BJ (cell line): ENCODE data around the gene BCAS3. TPM values are rescaled to one million over a fixed set of nuclear protein-coding genes. Genes with fewer than 3 reads are reported as not detected.

ENCODE experiments used
- CTCF ChIA-PET: fragments of 350-600 bp; formaldehyde crosslinking; extraction: SDS; loops from one replicate; lab custom pipeline; 2021; ENCODE audit warnings: antibody characterized with exemption, inconsistent platforms; lab: Yijun Ruan, JAX
- POLR2A ChIA-PET: fragments of 300-600 bp; sonication (Branson Sonifier 250); formaldehyde crosslinking; extraction: SDS; loops from one replicate; lab custom pipeline; 2021; ENCODE audit warnings: antibody characterized with exemption; lab: Charles Lee
- DNase-seq: peaks from one replicate; pipeline ENCODE4 v3.0.0-alpha.2; 2011; ENCODE audit warnings: low read depth
- H3K27me3 ChIP-seq: 2 replicates; pipeline ENCODE4 v1.6.0; 2011; ENCODE audit warnings: low read length; ENCODE audit not compliant: control insufficient read depth, insufficient read depth
- H3K36me3 ChIP-seq: 2 replicates; pipeline ENCODE4 v1.5.1; 2011; ENCODE audit warnings: low read length; ENCODE audit not compliant: control insufficient read depth, insufficient read depth
- H3K4me3 ChIP-seq: 2 replicates; pipeline ENCODE4 v1.5.1; 2011; ENCODE audit warnings: low read depth, mild to moderate bottlenecking, control low read depth, low read length
- CTCF ChIP-seq: IDR thresholded peaks from 2 replicates; pipeline ENCODE4 v1.5.1; 2011; ENCODE audit warnings: low read depth, mild to moderate bottlenecking, control low read depth, inconsistent platforms, low read length, moderate library complexity; ENCODE audit not compliant: insufficient read depth
- polyA plus RNA-seq: library from polyadenylated mRNA; depleted of rRNA; stranded (reverse); fragments of >200 nt; gene quantifications from 2 replicates; pipeline ENCODE4 v1.2.3, GENCODE V29; 2011

Gene BCAS3
- polyA plus RNA-seq, 1 experiment, result 19.5 TPM

DNA sequence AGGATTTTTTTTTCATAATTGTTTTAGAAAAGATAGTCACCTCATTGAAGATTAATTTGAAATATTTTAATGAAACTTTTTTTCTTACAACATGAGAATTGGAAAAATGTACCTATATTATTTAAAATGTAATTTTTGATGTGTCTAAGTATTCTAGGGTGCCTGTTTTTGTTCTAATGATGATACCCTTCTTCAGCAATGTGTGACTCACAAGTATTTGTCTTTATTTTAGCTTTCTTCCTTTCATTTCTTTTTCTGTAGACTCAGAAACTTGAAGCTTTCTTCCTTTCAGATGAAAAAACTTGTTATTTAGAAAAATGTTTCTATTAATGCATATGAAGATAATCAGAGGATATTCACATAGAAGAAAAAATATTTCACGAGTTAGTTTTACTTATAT is 231.8 kb downstream of the BCAS3 start:
- no peaks in the 10 kb centered on the region for H3K36me3 ChIP-seq
- no peaks in the 10 kb centered on the region for H3K27me3 ChIP-seq
- POLR2A ChIA-PET, result no interaction called here
- DNase-seq, result no peak
- H3K4me3 ChIP-seq, result no peak overlapping the region
- no peak for TF ChIP-seq CTCF
- CTCF ChIA-PET, result interaction anchor here (1.6 kb wide), 1 partner anchor 63 kb away, joined by 6 read pairs; no protein-coding TSS in a partner anchor

- ChIA-PET POLR2A (no interaction called here), CTCF (interaction anchor here (1.6 kb wide), 1 partner anchor 62 kb away, joined by 6 read pairs; no protein-coding TSS in a partner anchor)
- H3K27me3 ChIP-seq, result no peaks in the 10 kb centered on the region
- H3K36me3 ChIP-seq, result no peaks in the 10 kb centered on the region
- TF ChIP-seq CTCF, result no peak
- no peak for DNase-seq
- no peak overlapping the region for H3K4me3 ChIP-seq
Measured at GRCh38 chr17:60910415-60910814, 232.8 kb downstream of the BCAS3 start.

- no peak for TF ChIP-seq CTCF
- Histone ChIP-seq H3K27me3 (no peaks in the 10 kb centered on the region), H3K4me3 (no peak overlapping the region), H3K36me3 (no peaks in the 10 kb centered on the region)
- no peak for DNase-seq
- ChIA-PET CTCF (no interaction called here), POLR2A (no interaction called here)
Measured at GRCh38 chr17:60914078-60914477, 236.4 kb downstream of the BCAS3 start.

- no peak for TF ChIP-seq CTCF
- ChIA-PET POLR2A (no interaction called here), CTCF (no interaction called here)
- DNase-seq, result no peak
- Histone ChIP-seq H3K27me3 (no peaks in the 10 kb centered on the region), H3K36me3 (no peaks in the 10 kb centered on the region), H3K4me3 (no peak overlapping the region)
Measured at GRCh38 chr17:60916043-60916442, 238.4 kb downstream of the BCAS3 start.

DNA sequence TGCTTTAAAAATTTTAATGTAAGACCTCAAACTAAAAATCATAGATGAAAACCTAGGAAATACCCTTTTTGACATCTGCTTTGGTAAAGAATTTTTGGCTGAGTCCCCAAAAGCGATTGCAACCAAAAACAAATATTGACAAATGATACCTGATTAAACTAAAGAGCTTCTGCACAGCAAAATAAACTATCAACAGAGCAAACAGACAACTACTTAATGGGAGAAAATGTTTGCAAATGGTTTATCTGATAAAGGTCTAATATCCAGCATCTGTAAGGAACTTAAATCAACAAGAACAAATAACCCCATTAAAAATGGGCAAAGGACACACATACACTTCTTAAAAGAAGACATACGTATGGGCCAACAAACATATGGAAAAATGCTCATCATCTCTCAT is 242.5 kb downstream of the BCAS3 start:
- ChIA-PET POLR2A (no interaction called here), CTCF (no interaction called here)
- Histone ChIP-seq H3K36me3 (no peaks in the 10 kb centered on the region), H3K27me3 (no peaks in the 10 kb centered on the region), H3K4me3 (no peak overlapping the region)
- no peak for TF ChIP-seq CTCF
- DNase-seq, result no peak
